C4-2B (cell line): ENCODE data around the gene KPRP.

ENCODE experiments used
- H3K27ac ChIP-seq: fragments of 450-650 bp; 2 replicates; pipeline ENCODE4 v1.5.1; 2017
- ZFX ChIP-seq: fragments of 450-650 bp; IDR thresholded peaks from 2 replicates; pipeline ENCODE4 v1.6.1; 2017
- TF ChIP-seq, protein P1 (sequence below): fragments of 450-650 bp; conservative IDR thresholded peaks from 2 replicates; pipeline ENCODE4 v1.5.1; 2017; ENCODE audit warnings: mild to moderate bottlenecking

The KPRP gene

DNA sequence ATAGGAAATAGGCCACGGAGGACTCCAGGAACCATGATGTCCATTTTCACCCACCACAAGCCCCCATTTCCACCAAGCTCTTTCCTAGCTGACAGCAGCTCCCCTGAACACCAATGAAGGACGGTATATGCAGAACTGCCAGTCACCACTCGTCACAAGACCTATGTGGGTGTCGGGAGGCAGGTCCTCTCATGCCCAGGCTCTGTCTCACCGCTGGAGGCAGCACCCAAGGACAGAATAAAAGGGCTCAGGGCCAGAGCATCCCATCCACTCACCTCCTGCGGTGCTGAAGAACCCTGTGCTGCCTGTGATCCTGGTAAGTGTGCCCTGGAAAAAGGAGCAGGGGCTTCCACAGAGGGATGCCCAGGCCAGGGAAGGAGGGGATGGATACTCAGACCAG is 17.1 kb downstream of the KPRP start, which contains the start of gene LCE1F:
LCE1F (plus strand) TSS at position 266 of the 400 bp plus-strand sequence. CDS start 1,232 bp downstream, outside the sequence.
- H3K27ac ChIP-seq, result no peak within 1 kb of the TSS
- TF ChIP-seq ZFX, result no peak
- TF ChIP-seq, protein P1, sequence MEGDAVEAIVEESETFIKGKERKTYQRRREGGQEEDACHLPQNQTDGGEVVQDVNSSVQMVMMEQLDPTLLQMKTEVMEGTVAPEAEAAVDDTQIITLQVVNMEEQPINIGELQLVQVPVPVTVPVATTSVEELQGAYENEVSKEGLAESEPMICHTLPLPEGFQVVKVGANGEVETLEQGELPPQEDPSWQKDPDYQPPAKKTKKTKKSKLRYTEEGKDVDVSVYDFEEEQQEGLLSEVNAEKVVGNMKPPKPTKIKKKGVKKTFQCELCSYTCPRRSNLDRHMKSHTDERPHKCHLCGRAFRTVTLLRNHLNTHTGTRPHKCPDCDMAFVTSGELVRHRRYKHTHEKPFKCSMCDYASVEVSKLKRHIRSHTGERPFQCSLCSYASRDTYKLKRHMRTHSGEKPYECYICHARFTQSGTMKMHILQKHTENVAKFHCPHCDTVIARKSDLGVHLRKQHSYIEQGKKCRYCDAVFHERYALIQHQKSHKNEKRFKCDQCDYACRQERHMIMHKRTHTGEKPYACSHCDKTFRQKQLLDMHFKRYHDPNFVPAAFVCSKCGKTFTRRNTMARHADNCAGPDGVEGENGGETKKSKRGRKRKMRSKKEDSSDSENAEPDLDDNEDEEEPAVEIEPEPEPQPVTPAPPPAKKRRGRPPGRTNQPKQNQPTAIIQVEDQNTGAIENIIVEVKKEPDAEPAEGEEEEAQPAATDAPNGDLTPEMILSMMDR, result no peak; the same call in 1 of the 2 replicates

DNA sequence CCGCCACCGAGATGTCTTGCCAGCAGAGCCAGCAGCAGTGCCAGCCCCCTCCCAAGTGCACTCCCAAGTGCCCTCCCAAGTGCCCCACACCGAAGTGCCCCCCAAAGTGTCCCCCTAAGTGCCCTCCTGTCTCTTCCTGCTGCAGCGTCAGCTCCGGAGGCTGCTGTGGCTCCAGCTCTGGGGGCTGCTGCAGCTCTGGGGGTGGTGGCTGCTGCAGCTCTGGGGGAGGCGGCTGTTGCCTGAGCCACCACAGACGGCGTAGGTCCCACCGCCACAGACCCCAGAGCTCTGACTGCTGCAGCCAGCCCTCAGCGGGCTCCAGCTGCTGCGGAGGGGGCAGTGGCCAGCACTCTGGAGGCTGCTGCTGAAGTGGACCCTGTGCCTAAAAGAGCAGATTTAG is 18.5 kb downstream of the KPRP start:
- no peak for TF ChIP-seq ZFX
- TF ChIP-seq, protein P1, result no peak

DNA sequence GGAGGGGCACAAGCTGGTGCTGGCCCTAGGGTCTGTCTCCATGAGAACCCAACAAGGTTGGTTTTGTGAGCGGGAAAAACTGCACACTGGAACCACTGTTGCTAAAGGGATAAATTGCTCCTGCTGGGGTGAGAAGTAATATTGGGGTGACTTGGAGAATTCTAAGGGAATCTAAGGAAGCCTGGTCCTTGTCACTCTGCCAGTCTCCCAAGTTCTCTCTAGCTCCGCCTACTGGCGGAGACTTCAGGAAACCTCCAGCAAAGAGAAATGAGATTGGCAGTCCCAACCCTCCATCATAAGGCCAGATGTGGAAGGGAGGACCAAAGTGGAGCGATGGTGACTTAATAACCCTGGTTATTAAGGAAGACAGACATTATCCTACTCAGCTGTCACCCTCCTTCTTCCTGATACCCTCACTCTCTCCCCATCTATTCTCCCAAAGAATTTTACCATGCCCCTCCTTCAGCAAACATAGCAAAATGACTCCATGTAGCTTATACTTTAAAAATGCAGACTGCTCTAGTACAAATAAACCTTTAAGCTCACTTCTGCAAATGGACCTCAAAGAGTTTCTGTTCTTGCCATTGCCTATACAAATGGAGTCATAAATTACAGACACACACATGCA is 19.8 kb downstream of the KPRP start:
- TF ChIP-seq, protein P1, result peak; percentile 78
- TF ChIP-seq ZFX, result no peak
- H3K27ac ChIP-seq, result no peak overlapping the region

More for the DNA sequence above, 18.5 kb downstream of the KPRP start:
- no peak overlapping the region for H3K27ac ChIP-seq

DNA sequence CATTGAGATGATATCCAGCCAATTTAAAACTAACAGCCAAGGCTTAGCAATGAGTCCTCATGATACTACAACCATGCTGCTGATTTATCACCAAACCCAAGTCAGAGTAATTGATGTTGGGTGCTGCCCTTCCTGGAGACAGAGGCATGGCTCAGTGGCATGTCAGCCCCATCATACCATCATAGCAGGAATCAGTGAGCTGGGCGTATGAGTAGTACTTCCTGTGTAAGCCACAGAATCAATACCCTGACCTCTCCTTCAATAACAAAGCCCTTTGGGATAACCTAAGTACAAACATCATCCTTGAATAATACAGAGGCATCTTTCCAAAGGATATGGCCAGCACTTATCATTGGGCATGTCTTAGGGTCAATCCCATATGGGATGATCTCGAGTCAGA is 25.3 kb downstream of the KPRP start:
- TF ChIP-seq ZFX, result no peak
- H3K27ac ChIP-seq, result no peak overlapping the region

DNA sequence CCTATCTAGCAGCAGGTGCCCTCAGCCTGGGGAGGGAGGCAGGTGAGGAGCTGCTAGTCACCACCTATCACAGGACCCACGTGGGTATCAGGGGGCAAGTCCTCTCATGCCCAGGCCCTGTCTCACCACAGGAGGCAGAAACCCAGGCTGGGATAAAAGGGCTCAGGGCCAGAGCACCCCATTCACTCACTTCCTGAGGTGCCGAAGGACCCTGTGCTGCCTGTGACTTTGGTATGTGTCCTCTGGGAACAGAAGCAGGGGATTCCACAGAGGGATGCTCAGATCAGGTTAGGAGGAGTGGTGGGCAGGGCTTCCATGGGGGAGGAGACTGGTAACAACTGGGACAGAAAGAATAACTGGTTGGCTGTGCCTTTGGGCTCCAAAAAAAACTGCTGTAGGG is 28.3 kb downstream of the KPRP start, which contains the start of gene LCE1E:
LCE1E (plus strand) TSS at position 181 of the 400 bp plus-strand sequence. CDS start 1,043 bp downstream, outside the sequence.
- TF ChIP-seq, protein P1, result no peak
- TF ChIP-seq ZFX, result no peak
- H3K27ac ChIP-seq, result no peak within 1 kb of the TSS

DNA sequence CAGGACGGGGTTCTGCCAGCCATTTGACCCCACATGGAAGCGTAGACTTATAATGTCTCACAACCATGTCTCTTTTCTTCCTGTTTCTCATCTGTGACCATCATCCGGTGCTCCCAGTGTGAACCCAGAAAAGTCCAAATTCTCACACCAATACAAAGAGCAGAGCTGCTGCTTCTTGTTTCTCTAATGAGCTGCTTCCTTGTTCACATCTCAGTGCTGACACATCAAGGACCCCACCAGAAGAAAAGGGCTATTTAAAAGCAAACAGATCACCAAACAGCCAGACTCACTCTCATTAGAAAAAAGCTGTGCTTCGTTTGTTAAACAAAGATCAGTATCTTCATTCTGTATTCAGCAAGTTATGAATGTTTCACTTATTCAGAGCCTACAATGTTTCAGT is 37.9 kb downstream of the KPRP start:
- H3K27ac ChIP-seq, result no peak overlapping the region
- TF ChIP-seq, protein P1, result no peak
- no peak for TF ChIP-seq ZFX

DNA sequence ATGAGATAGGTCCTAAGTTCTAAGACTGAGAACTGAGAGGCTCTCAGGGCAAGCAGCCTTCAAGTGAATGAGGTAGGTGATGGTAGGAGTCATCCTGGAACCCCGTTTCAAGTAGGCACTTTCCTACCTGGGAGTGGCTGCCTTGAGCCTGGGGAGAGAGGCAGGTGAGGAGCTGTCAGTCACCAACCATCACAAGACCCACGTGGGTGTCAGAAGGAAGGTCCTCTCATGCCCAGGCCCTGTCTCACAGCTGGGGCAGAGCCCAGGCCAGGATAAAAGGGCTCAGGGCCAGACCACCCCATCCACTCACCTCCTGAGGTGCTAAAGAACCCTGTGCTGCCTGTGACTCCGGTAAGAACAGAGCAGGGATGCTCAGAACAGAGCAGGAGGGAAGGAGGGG is 38.6 kb downstream of the KPRP start, which contains the start of gene LCE1D:
LCE1D (plus strand) TSS at position 301 of the 400 bp plus-strand sequence. CDS start 1,074 bp downstream, outside the sequence.
- no peak for TF ChIP-seq ZFX
- TF ChIP-seq, protein P1, result no peak
- H3K27ac ChIP-seq, result no peak within 1 kb of the TSS

DNA sequence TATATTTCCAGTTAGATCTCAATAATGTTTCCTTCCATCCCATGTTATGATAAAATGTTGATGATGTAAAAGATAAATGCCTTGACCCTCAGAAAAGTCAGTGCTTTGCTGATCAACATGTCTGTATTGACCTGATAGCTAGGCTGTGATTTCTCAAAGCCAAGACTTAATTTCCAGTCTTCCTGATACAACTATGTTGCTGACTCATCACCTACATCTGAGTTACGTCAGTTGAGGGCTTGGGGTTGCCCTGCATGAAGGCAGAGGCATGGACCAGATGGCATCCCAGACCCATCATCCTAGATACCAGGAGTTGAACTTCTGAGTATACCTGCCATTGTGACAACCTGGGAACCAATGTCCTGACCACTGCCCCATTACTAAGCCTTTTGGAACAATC is 43.5 kb downstream of the KPRP start:
- no peak for TF ChIP-seq ZFX
- TF ChIP-seq, protein P1, result no peak
- no peak overlapping the region for H3K27ac ChIP-seq
